ENCODE measurements around the gene PWWP2B.

The PWWP2B gene

DNA sequence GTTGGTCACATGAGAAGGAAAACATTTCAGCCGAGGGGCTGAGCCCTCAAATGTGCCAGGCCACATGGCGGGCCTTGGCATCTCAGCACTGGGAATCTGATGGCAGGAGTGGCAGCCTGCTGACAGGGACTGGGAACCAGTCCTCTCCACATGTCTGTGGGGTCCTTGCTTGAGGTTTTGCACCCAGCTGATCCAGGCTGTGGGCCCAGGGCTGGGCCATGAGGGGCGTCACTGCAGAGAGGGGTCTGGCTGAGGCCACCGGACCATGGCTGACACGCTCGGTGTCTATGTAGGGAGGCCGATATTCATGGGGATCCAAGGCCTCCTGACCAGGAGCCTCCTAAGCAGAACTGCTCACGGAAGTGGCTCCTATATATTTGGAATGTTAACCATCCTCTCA, 31.0 kb upstream of the PWWP2B start:
- H3K4me3 ChIP-seq (ENCODE audit: low read length), result no peak overlapping the region
- H3K4me2 ChIP-seq (ENCODE audit: low read length), result no peak overlapping the region
- H3K18ac ChIP-seq (ENCODE audit: low read length), result no peak overlapping the region
- no peak overlapping the region for H2BK120ac ChIP-seq (ENCODE audit: low read depth, low read length)
- peaks cover 2% of the 10 kb centered on the region for H3K36me3 ChIP-seq (ENCODE audit: control insufficient read depth, insufficient read depth, low read length)
- H3K79me2 ChIP-seq (ENCODE audit: control insufficient read depth, insufficient read depth, low read length), result no peaks in the 10 kb centered on the region
- DNase-seq, result no peak
- H3K27me3 ChIP-seq (ENCODE audit: insufficient read depth, low read length, poor library complexity), result no peaks in the 10 kb centered on the region
- H2BK5ac ChIP-seq (ENCODE audit: low read length), result no peak overlapping the region
- H3K4ac ChIP-seq (ENCODE audit: low read depth, low read length), result no peak overlapping the region
- H2AK5ac ChIP-seq (ENCODE audit: low read length), result no peak overlapping the region
- no peak overlapping the region for H2BK15ac ChIP-seq (replicated peaks; ENCODE audit: low read depth)
- H3K79me1 ChIP-seq (ENCODE audit: low read length), result no peaks in the 10 kb centered on the region
- H4K8ac ChIP-seq (ENCODE audit: low read depth, low read length), result no peak overlapping the region
- H3K23ac ChIP-seq (ENCODE audit: low read length), result no peak overlapping the region
- H4K5ac ChIP-seq (ENCODE audit: low read length), result no peak overlapping the region
- WGBS (ENCODE audit: extremely low coverage, insufficient coverage, low lambda C conversion rate), result no CpG with 5 or more reads among the region's 8 CpGs
- no peaks in the 10 kb centered on the region for H3K4me1 ChIP-seq (ENCODE audit: control insufficient read depth, low read depth, low read length)
- no peak overlapping the region for H3K27ac ChIP-seq (ENCODE audit: low read depth, low read length)
- no peak overlapping the region for H3K9ac ChIP-seq (ENCODE audit: low read length)
- no peak overlapping the region for H3K56ac ChIP-seq (ENCODE audit: low read length)

DNA sequence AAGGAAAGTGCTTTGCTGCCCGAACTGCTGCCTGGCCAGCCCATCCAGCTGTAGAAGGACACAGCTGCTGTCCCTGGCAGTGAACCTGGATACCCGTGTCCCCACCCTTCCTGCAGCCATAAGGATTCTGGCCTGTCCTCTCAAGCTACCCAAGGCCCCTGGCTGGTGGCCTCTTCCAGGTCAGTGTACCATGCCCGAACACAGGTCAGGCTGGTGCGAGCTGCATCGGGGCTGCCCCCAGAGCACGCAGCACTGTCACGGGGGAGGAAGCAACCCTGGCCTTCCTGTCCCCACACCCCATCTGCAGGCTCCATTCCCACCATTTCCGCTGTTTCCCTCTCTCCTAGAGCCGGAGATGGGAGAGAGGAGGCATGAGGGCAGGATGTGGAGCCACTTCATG, 30.5 kb upstream of the PWWP2B start:
- no peaks in the 10 kb centered on the region for H3K79me2 ChIP-seq (ENCODE audit: control insufficient read depth, insufficient read depth, low read length)
- no CpG with 5 or more reads among the region's 9 CpGs for WGBS (ENCODE audit: extremely low coverage, insufficient coverage, low lambda C conversion rate)
- H4K8ac ChIP-seq (ENCODE audit: low read depth, low read length), result no peak overlapping the region

DNA sequence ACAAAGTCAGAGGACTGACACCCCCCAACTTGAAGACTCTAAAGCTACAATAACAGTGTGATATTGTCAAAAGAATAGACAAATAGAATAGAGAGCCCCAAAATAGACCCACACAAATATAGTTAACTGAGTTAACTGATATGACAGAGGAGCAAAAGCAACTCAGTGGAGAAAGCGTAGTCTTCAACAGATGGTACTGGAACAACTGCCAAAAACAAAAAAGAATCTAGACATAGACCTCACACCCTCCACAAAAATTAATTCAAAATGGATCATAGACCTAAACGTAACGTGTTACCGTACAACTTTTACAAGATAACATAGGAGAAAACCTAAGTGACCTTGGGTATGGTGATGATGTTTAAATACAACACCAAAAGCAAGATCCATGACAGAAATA, 28.6 kb upstream of the PWWP2B start:
- Histone ChIP-seq H3K18ac (ENCODE audit: low read length) (no peak overlapping the region), H3K4me1 (ENCODE audit: control insufficient read depth, low read depth, low read length) (no peaks in the 10 kb centered on the region), H3K4me2 (ENCODE audit: low read length) (no peak overlapping the region), H4K5ac (ENCODE audit: low read length) (no peak overlapping the region), H3K27me3 (ENCODE audit: insufficient read depth, low read length, poor library complexity) (no peaks in the 10 kb centered on the region), H3K79me2 (ENCODE audit: control insufficient read depth, insufficient read depth, low read length) (no peaks in the 10 kb centered on the region), H3K79me1 (ENCODE audit: low read length) (no peaks in the 10 kb centered on the region), H3K9ac (ENCODE audit: low read length) (no peak overlapping the region), H3K27ac (ENCODE audit: low read depth, low read length) (no peak overlapping the region), H2BK5ac (ENCODE audit: low read length) (no peak overlapping the region), H3K36me3 (ENCODE audit: control insufficient read depth, insufficient read depth, low read length) (peaks cover 2% of the 10 kb centered on the region), H3K4ac (ENCODE audit: low read depth, low read length) (no peak overlapping the region), H2BK15ac (replicated peaks; ENCODE audit: low read depth) (no peak overlapping the region), H2BK120ac (ENCODE audit: low read depth, low read length) (no peak overlapping the region), H3K56ac (ENCODE audit: low read length) (no peak overlapping the region), H2AK5ac (ENCODE audit: low read length) (no peak overlapping the region), H3K23ac (ENCODE audit: low read length) (no peak overlapping the region), H3K4me3 (ENCODE audit: low read length) (no peak overlapping the region), H4K8ac (ENCODE audit: low read depth, low read length) (no peak overlapping the region)
- whole genome bisulfite sequencing (ENCODE audit: extremely low coverage, insufficient coverage, low lambda C conversion rate), result no CpG with 5 or more reads among the region's 4 CpGs
- DNase-seq, result no peak

More for the DNA sequence above, 30.5 kb upstream of the PWWP2B start:
- no peak overlapping the region for H4K5ac ChIP-seq (ENCODE audit: low read length)
- no peaks in the 10 kb centered on the region for H3K27me3 ChIP-seq (ENCODE audit: insufficient read depth, low read length, poor library complexity)
- no peak overlapping the region for H3K27ac ChIP-seq (ENCODE audit: low read depth, low read length)
- H2BK120ac ChIP-seq (ENCODE audit: low read depth, low read length), result no peak overlapping the region
- no peaks in the 10 kb centered on the region for H3K79me1 ChIP-seq (ENCODE audit: low read length)
- H3K4me2 ChIP-seq (ENCODE audit: low read length), result no peak overlapping the region
- H2AK5ac ChIP-seq (ENCODE audit: low read length), result no peak overlapping the region
- H3K18ac ChIP-seq (ENCODE audit: low read length), result no peak overlapping the region
- H2BK15ac ChIP-seq (replicated peaks; ENCODE audit: low read depth), result no peak overlapping the region
- H3K23ac ChIP-seq (ENCODE audit: low read length), result no peak overlapping the region
- no peak overlapping the region for H2BK5ac ChIP-seq (ENCODE audit: low read length)
- no peak overlapping the region for H3K56ac ChIP-seq (ENCODE audit: low read length)
- no peak for DNase-seq
- H3K4ac ChIP-seq (ENCODE audit: low read depth, low read length), result no peak overlapping the region
- H3K36me3 ChIP-seq (ENCODE audit: control insufficient read depth, insufficient read depth, low read length), result peaks cover 2% of the 10 kb centered on the region
- H3K4me1 ChIP-seq (ENCODE audit: control insufficient read depth, low read depth, low read length), result no peaks in the 10 kb centered on the region
- H3K4me3 ChIP-seq (ENCODE audit: low read length), result no peak overlapping the region
- H3K9ac ChIP-seq (ENCODE audit: low read length), result no peak overlapping the region

DNA sequence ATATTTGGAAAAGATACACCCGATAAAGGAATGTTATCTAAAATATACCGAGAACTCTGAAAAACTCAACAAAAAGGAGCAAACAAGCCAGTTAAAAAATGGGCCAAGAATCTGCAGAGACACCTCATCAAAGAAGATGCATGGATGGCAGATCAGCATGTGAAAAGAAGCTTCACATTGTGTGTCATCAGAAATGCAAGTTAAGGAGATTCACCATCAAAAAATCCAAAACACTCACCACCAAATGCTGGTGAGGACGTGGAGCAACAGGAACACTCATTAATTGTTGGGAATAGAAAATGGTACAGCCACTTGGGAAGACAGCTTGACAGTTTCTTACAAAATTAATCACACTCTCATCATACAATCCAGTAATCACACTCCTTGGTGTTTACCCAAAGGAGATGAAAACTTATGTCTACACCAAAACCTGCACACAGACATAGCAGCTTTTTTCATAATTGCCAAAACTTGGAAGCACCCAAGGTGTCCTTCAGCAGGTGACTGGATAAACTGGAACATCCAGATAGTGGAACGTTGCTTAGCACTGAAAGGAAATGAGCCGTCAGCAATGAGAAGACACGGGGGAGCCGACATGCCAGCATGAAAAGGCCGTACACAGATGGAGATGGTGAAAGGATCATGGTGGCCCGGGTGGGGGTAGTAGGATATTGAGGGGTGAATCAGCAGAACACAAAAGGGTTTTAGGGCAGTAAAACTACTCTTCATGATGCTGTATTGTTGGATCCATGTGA, 27.9 kb upstream of the PWWP2B start:
- Histone ChIP-seq H3K4me2 (ENCODE audit: low read length) (no peak overlapping the region), H3K79me1 (ENCODE audit: low read length) (no peaks in the 10 kb centered on the region), H3K4ac (ENCODE audit: low read depth, low read length) (no peak overlapping the region), H2BK5ac (ENCODE audit: low read length) (no peak overlapping the region), H3K18ac (ENCODE audit: low read length) (no peak overlapping the region), H3K79me2 (ENCODE audit: control insufficient read depth, insufficient read depth, low read length) (no peaks in the 10 kb centered on the region), H3K36me3 (ENCODE audit: control insufficient read depth, insufficient read depth, low read length) (peaks cover 2% of the 10 kb centered on the region), H4K5ac (ENCODE audit: low read length) (no peak overlapping the region), H3K4me1 (ENCODE audit: control insufficient read depth, low read depth, low read length) (no peaks in the 10 kb centered on the region), H2AK5ac (ENCODE audit: low read length) (no peak overlapping the region), H2BK120ac (ENCODE audit: low read depth, low read length) (no peak overlapping the region), H3K9ac (ENCODE audit: low read length) (no peak overlapping the region), H3K23ac (ENCODE audit: low read length) (no peak overlapping the region), H3K27me3 (ENCODE audit: insufficient read depth, low read length, poor library complexity) (no peaks in the 10 kb centered on the region), H2BK15ac (replicated peaks; ENCODE audit: low read depth) (no peak overlapping the region), H3K27ac (ENCODE audit: low read depth, low read length) (no peak overlapping the region), H4K8ac (ENCODE audit: low read depth, low read length) (no peak overlapping the region), H3K56ac (ENCODE audit: low read length) (no peak overlapping the region), H3K4me3 (ENCODE audit: low read length) (no peak overlapping the region)
- no peak for DNase-seq
- WGBS (ENCODE audit: extremely low coverage, insufficient coverage, low lambda C conversion rate), result no CpG with 5 or more reads among the region's 9 CpGs

DNA sequence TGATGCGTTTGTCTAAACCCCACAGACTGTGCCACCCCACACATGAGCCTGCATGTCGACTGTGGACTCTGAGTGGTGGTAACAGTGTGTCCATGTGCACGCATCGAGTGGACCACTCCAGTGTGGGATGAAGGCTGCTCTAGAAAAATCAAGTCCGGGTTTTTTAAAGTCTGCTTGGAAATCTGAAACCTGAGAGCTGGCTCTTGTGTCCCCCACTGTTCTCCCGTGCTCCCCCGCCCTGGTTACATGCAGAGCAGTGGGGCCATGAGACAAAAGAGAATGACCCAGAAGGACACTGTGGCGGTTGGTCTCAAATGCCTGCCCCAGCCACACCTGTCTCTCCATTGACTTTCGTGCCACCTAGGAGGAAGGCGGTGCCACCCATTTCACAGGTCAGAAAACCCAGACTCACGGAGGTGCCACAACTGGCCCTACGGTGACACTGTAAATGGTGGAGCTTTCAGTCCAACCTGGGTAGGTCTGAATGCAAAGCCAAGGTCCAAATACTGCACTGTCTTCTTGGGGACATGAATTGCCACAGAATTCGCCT, 27.3 kb upstream of the PWWP2B start:
- Histone ChIP-seq H3K23ac (ENCODE audit: low read length) (no peak overlapping the region), H3K4me3 (ENCODE audit: low read length) (no peak overlapping the region), H3K27me3 (ENCODE audit: insufficient read depth, low read length, poor library complexity) (no peaks in the 10 kb centered on the region), H3K79me2 (ENCODE audit: control insufficient read depth, insufficient read depth, low read length) (no peaks in the 10 kb centered on the region), H3K4ac (ENCODE audit: low read depth, low read length) (no peak overlapping the region), H2AK5ac (ENCODE audit: low read length) (no peak overlapping the region), H3K4me2 (ENCODE audit: low read length) (no peak overlapping the region), H3K79me1 (ENCODE audit: low read length) (no peaks in the 10 kb centered on the region), H3K27ac (ENCODE audit: low read depth, low read length) (no peak overlapping the region), H3K18ac (ENCODE audit: low read length) (no peak overlapping the region), H4K8ac (ENCODE audit: low read depth, low read length) (no peak overlapping the region), H2BK5ac (ENCODE audit: low read length) (no peak overlapping the region), H3K56ac (ENCODE audit: low read length) (no peak overlapping the region), H3K9ac (ENCODE audit: low read length) (no peak overlapping the region), H3K4me1 (ENCODE audit: control insufficient read depth, low read depth, low read length) (no peaks in the 10 kb centered on the region), H2BK120ac (ENCODE audit: low read depth, low read length) (no peak overlapping the region), H4K5ac (ENCODE audit: low read length) (no peak overlapping the region), H3K36me3 (ENCODE audit: control insufficient read depth, insufficient read depth, low read length) (no peaks in the 10 kb centered on the region), H2BK15ac (replicated peaks; ENCODE audit: low read depth) (no peak overlapping the region)
- no CpG with 5 or more reads among the region's 13 CpGs for WGBS (ENCODE audit: extremely low coverage, insufficient coverage, low lambda C conversion rate)
- DNase-seq, result no peak
